GM10266 (cell line): ENCODE results near the gene HNF1B.
"Not testable (repeated sequence)": the region's sequence is repeated elsewhere in the genome, so short reads cannot be mapped to it uniquely, and the experiment has no call there.

Experiments
- DNase-seq: peaks from one replicate; pipeline ENCODE4 v3.0.0; 2012; ENCODE audit errors: extremely low spot score
- TF ChIP-seq, protein P1 (sequence below): IDR thresholded peaks from 2 replicates; pipeline ENCODE4 v1.5.1; 2012; ENCODE audit warnings: mild to moderate bottlenecking, low read depth; ENCODE audit not compliant: control insufficient read depth, insufficient read depth; ENCODE audit errors: missing control alignments

The HNF1B gene

DNA sequence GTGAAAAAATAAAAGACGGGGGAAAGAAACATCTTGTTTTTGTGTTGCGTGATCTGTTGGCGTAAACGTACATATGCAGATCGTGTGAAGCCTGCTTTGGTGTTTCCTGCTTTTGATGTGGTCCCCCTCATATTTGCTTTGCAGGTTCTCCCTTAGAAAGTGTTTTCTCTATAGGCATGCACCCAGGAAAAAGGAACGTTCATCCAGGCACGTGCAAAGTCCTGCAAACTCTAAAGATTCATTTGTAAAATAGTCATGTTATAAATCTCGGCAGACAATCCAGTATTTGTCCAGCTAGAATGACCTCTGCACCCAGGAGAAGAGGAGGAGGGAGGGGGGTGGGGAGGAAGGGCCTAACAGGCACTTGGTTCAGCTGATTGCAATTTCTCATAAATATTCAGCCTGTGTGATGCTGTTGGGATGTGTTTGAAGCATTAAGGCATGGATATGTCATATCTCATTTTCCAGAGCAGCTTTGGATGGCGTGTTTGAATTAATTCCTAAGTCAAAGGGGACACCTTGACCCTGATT, 61.3 kb downstream of the HNF1B start:
- TF ChIP-seq, protein P1, sequence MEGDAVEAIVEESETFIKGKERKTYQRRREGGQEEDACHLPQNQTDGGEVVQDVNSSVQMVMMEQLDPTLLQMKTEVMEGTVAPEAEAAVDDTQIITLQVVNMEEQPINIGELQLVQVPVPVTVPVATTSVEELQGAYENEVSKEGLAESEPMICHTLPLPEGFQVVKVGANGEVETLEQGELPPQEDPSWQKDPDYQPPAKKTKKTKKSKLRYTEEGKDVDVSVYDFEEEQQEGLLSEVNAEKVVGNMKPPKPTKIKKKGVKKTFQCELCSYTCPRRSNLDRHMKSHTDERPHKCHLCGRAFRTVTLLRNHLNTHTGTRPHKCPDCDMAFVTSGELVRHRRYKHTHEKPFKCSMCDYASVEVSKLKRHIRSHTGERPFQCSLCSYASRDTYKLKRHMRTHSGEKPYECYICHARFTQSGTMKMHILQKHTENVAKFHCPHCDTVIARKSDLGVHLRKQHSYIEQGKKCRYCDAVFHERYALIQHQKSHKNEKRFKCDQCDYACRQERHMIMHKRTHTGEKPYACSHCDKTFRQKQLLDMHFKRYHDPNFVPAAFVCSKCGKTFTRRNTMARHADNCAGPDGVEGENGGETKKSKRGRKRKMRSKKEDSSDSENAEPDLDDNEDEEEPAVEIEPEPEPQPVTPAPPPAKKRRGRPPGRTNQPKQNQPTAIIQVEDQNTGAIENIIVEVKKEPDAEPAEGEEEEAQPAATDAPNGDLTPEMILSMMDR: no peak

DNA sequence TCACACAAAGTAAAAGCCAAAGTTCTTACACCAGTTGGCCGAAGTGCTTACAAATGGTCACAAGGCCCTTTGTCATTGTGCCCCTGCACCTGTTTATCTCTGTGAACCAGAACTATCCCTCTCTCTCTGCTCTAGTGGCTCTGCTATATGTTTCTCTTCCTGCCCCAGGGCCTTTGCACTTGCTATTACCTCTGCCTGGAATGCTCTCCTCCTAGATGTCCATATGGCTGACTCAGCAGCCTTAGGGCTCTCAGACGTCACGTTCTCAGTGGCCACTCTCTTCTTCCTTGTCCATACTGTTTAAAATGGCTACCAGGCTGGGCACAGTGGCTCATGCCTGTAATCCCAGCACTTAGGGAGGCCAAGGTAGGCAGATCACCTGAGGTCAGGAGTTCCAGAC, 62.9 kb downstream of the HNF1B start:
- TF ChIP-seq, protein P1: no peak
- DNase-seq: no peak

More for the DNA sequence above, 61.3 kb downstream of the HNF1B start:
- no peak for DNase-seq

DNA sequence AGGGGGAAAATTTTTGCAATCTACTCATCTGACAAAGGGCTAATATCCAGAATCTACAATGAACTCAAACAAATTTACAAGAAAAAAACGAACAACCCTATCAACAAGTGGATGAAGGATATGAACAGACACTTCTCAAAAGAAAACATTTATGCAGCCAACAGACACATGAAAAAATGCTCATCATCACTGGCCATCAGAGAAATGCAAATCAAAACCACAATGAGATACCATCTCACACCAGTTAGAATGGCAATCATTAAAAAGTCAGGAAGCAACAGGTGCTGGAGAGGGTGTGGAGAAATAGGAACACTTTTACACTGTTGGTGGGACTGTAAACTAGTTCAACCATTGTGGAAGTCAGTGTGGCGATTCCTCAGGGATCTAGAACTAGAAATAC, 64.9 kb downstream of the HNF1B start:
- DNase-seq: not testable (repeated sequence)

DNA sequence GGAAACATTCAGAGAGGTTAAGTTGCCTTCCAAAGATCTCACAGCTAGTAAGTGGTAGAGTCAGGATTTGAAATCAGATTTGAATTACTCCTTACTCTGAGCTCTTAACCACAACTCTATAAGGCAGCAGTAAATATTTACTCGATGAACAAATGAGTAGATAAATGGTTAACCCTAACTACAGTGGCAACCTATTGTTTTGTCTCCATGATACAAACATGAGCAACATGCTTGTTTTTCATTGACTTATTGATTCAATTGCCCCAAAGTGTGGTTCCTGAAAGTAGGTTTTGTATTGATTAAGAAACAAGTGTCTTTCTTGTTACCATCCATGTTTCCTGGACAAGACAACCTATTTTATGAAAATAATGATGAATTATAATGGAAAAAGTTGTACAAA, 66.8 kb downstream of the HNF1B start:
- DNase-seq: no peak
- TF ChIP-seq, protein P1: no peak

DNA sequence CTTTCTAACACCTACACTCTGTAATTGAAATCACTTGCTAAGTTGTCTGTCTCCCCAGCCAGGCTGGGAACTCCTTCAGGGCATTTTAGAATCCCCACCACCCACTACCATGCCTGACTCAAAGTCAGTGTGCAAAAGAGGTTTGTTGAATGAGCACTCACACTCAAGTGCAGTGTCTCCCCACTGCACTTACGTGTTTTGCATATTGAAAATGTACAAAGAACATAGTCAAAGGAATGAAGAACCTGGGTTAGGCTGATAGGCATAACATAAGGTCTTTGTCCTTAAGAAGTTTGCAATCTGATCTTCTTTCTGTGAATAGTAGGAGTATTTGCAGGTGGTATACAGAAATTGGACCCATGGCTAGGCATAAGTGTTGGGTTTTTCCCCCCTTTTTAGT, 67.8 kb downstream of the HNF1B start:
- TF ChIP-seq, protein P1: no peak
- DNase-seq: no peak

DNA sequence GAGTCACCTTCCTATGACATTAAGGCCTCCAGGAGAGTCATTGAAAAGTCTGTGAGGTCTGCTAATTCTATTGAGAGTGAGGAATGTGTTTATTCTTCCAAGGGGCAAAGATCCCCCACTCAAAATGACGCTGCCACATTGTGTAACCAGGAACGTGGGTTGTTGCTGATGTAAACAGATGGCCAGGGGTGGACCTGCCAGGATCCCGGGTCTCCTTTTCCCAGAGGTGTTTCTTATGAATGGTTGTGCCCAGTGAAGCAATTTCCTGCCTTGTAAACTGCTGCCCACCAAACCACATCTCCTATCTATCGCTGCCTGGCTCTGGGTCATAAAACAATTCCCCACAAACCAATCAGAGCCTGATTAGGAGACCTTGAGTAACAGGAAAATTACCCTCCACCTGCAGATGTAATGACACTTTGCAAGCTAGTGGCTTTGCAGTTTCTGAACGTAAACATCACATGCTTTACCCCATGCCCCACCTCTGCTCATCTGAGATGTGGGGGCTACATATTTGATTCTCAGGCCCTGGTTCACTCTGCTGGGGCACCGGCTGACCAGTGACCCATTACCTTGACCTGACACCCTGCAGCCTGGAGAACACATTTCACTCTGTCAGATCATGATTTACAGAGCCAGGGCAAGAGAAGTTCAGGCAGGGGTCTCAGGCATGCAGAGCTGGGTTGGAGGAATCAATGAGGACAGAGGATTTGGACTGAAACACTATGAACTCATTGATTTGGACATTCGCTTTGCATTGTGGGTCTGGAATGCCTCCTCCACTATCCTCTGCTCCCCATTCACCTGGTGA, 68.5 kb downstream of the HNF1B start:
- TF ChIP-seq, protein P1: no peak

GRCh38 chr17:37674511-37674910, 70.3 kb downstream of the HNF1B start:
- no peak for DNase-seq
- TF ChIP-seq, protein P1: no peak

More for the DNA sequence above, 68.5 kb downstream of the HNF1B start:
- no peak for DNase-seq
